Duodenal mucosa (tissue), 2 donors: ENCODE measurements around the gene ZNF605.
A peak's percentile ranks its signal among the peaks of the same experiment; 100 is the strongest.
"Not testable (repeated sequence)": the region's sequence is repeated elsewhere in the genome, so short reads cannot be mapped to it uniquely, and the experiment has no call there.

ENCODE experiments used
- H3K27ac ChIP-seq: one replicate; pipeline ENCODE4 v1.7.0; 2013; ENCODE audit warnings: low read depth, low read length
- H3K27me3 ChIP-seq, 2 donors: one replicate each; pipeline ENCODE4 v1.7.0; 2013; ENCODE audit warnings: low read length in 2 of 2, control low read depth in 1 of 2; ENCODE audit not compliant: insufficient read depth in 2 of 2, control insufficient read depth in 1 of 2
- H3K36me3 ChIP-seq, 2 donors: one replicate each; pipeline ENCODE4 v1.7.0; 2013; ENCODE audit warnings: low read length in 2 of 2, control low read depth in 1 of 2; ENCODE audit not compliant: insufficient read depth in 2 of 2, control insufficient read depth in 1 of 2
- H3K4me1 ChIP-seq, 2 donors: one replicate each; pipeline ENCODE4 v1.7.0; 2013; ENCODE audit warnings: low read length in 2 of 2, control low read depth in 1 of 2; ENCODE audit not compliant: insufficient read depth in 2 of 2, control insufficient read depth in 1 of 2
- H3K4me3 ChIP-seq, 2 donors: one replicate each; pipeline ENCODE4 v1.7.0; 2013; ENCODE audit warnings: low read length in 2 of 2, low read depth in 1 of 2
- H3K9ac ChIP-seq, 2 donors: one replicate each; pipeline ENCODE4 v1.7.0; 2013; ENCODE audit warnings: low read length in 2 of 2, low read depth in 1 of 2
- H3K9me3 ChIP-seq, 2 donors: one replicate each; pipeline ENCODE4 v1.7.0; 2013; ENCODE audit warnings: low read length in 2 of 2, control low read depth in 1 of 2; ENCODE audit not compliant: control insufficient read depth in 1 of 2

Gene ZNF605

GRCh38 chr12:132936921-132937320 lies 19.2 kb downstream of the ZNF605 start:
- Histone ChIP-seq H3K9me3 (peaks cover 60 to 65% of the 10 kb centered on the region in 2 donors), H3K36me3 (peaks cover 15 to 22% of the 10 kb centered on the region in 2 donors)
- H3K4me3 ChIP-seq, H3K27ac ChIP-seq, H3K27me3 ChIP-seq, H3K9ac ChIP-seq, H3K4me1 ChIP-seq: not testable (repeated sequence)

GRCh38 chr12:132936163-132936562 lies 19.9 kb downstream of the ZNF605 start:
- Histone ChIP-seq H3K4me3 (no peak overlapping the region), H3K36me3 (peaks cover 12 to 22% of the 10 kb centered on the region in 2 donors), H3K27me3 (no peaks in the 10 kb centered on the region), H3K9me3 (peaks cover 61 to 65% of the 10 kb centered on the region in 2 donors), H3K9ac (no peak overlapping the region), H3K27ac (no peak overlapping the region), H3K4me1 (no peaks in the 10 kb centered on the region)

- Histone ChIP-seq H3K4me1 (no peaks in the 10 kb centered on the region), H3K4me3 (peak overlapping the region; percentile 44 to 52), H3K27ac (no peak overlapping the region), H3K36me3 (peaks cover 19 to 28% of the 10 kb centered on the region in 2 donors), H3K9ac (no peak overlapping the region), H3K9me3 (peaks cover 81 to 86% of the 10 kb centered on the region in 2 donors), H3K27me3 (no peaks in the 10 kb centered on the region)
These were observed 29.7 kb downstream of the ZNF605 start for GRCh38 chr12:132926415-132926833.

- Histone ChIP-seq H3K36me3 (peaks cover 18 to 25% of the 10 kb centered on the region in 2 donors), H3K27me3 (no peaks in the 10 kb centered on the region), H3K9me3 (peaks cover 83 to 86% of the 10 kb centered on the region in 2 donors), H3K4me3 (peak overlapping the region; percentile 44 to 52), H3K9ac (no peak overlapping the region), H3K27ac (no peak overlapping the region), H3K4me1 (no peaks in the 10 kb centered on the region)
These were observed 30.3 kb downstream of the ZNF605 start for GRCh38 chr12:132925597-132926414.

DNA sequence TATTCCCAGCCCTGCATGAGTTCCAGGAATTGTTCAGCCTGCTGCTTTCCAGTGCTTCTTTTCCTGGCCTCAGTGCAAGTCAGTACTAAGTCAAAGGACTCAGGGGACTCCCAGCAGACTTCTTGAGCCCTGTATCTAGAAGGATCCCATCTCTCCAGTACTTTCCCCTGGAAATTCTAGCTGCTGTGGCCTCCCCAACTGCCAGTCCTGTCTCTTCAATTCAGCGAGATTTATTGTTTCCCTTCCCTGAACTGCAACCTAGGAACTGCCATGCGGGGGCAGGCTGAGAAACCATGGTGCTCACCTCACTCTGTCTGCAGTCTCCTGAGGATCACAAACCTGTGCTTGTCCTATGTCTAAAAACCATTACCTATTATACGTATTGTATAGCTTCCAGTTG lies 31.8 kb downstream of the ZNF605 start:
- Histone ChIP-seq H3K4me3 (peak overlapping the region; percentile 38 to 57), H3K27me3 (no peaks in the 10 kb centered on the region), H3K4me1 (no peaks in the 10 kb centered on the region), H3K36me3 (peaks cover 15 to 18% of the 10 kb centered on the region in 2 donors), H3K9ac (no peak overlapping the region), H3K27ac (no peak overlapping the region), H3K9me3 (peaks cover 80 to 82% of the 10 kb centered on the region in 2 donors)

GRCh38 chr12:132923356-132923909 lies 32.7 kb downstream of the ZNF605 start:
- H3K27ac ChIP-seq, result no peak overlapping the region
- peaks cover 77 to 80% of the 10 kb centered on the region in 2 donors for H3K9me3 ChIP-seq
- H3K4me3 ChIP-seq, result no peak overlapping the region
- peaks cover 11 to 18% of the 10 kb centered on the region in 2 donors for H3K36me3 ChIP-seq
- no peak overlapping the region for H3K9ac ChIP-seq
- H3K27me3 ChIP-seq, result no peaks in the 10 kb centered on the region
- H3K4me1 ChIP-seq, result no peaks in the 10 kb centered on the region

DNA sequence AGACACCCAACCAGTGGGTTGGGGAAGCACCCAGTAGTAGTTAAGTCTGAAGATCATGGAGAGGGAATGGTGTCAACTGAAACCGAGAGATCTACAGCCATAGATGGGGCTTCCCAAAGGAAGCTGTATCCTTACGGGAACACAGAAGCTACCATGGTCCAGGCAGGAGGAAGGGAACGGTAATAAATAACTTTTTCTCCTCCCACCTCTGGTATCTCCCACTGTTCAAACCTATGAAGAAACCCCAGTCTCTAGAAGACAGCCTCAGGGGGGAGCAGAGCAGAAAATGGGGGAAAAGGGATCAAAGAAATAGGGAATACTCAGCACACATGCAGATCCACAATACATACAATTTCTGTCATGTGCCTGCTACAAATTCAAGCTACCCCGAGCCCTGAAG lies 33.4 kb downstream of the ZNF605 start:
- no peak overlapping the region for H3K4me3 ChIP-seq
- H3K9me3 ChIP-seq, result peaks cover 84 to 87% of the 10 kb centered on the region in 2 donors

DNA sequence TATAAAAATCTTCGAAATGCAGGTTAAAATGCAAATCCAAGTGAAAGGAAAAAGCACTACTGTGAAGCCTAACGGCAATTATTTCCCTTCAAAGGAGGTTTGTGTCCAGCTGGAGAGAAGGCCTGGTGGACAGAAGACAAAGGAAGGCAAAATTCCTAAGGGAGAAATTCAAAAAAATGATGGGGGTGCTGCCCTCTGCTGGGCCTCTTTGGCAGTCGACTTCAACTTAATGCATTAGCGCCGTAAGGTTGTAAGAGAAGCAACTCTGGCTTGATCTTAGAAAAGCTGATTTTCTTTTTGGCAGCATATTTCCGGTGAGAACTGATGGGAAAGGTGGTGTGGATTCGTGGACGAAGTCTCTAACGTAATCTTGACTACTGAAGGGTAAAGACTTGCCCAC lies 34.4 kb downstream of the ZNF605 start:
- H3K4me1 ChIP-seq, result no peaks in the 10 kb centered on the region
- no peak overlapping the region for H3K27ac ChIP-seq
- peak overlapping the region in 1 of 2 donors; percentile 9 for H3K4me3 ChIP-seq
- H3K9me3 ChIP-seq, result peaks cover 87 to 88% of the 10 kb centered on the region in 2 donors
- H3K36me3 ChIP-seq, result peaks cover 11 to 22% of the 10 kb centered on the region in 2 donors
- H3K27me3 ChIP-seq, result no peaks in the 10 kb centered on the region
- H3K9ac ChIP-seq, result no peak overlapping the region

More for the DNA sequence above, 33.4 kb downstream of the ZNF605 start:
- Histone ChIP-seq H3K9ac (no peak overlapping the region), H3K36me3 (peaks cover 11 to 24% of the 10 kb centered on the region in 2 donors), H3K27ac (no peak overlapping the region), H3K27me3 (no peaks in the 10 kb centered on the region), H3K4me1 (no peaks in the 10 kb centered on the region)

DNA sequence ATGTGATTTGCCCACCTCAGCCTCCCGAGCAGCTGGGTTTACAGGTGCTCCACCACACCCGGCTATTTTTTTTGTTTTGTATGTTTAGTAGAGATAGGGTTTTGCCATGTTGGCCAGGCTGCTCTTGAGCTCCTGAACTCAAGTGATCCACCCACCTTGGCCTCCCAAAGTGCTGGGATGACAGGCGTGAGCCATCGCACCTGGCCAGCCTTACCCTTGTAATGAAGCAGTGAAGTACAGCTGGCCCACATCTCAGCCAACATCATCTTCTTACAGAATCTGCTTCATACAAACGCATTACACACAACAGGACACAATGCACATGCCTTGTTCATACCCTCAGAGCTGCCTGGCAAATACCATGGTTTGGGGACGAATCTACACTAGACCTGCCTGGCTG lies 37.4 kb downstream of the ZNF605 start:
- Histone ChIP-seq H3K36me3 (peaks cover 0 to 5% of the 10 kb centered on the region in 2 donors), H3K27me3 (no peaks in the 10 kb centered on the region), H3K4me3 (peak overlapping the region in 1 of 2 donors; percentile 22), H3K27ac (no peak overlapping the region), H3K9me3 (peaks cover 75 to 83% of the 10 kb centered on the region in 2 donors), H3K4me1 (no peaks in the 10 kb centered on the region), H3K9ac (no peak overlapping the region)

- no peak overlapping the region for H3K27ac ChIP-seq
- no peaks in the 10 kb centered on the region for H3K36me3 ChIP-seq
- H3K4me3 ChIP-seq, result peak overlapping the region; percentile 65 to 73
- H3K9ac ChIP-seq, result peak overlapping the region; percentile 48 to 57
- H3K27me3 ChIP-seq, result no peaks in the 10 kb centered on the region
- H3K4me1 ChIP-seq, result no peaks in the 10 kb centered on the region
- peaks cover 18 to 27% of the 10 kb centered on the region in 2 donors for H3K9me3 ChIP-seq
These were observed 47.1 kb downstream of the ZNF605 start for GRCh38 chr12:132909030-132909368.
